Loucy (cell line): Measurements from ENCODE around the gene ATP10A.

Source experiments
- H2AFZ ChIP-seq: fragments of 200-600 bp; sonication (generic); 2 replicates; pipeline ENCODE4 v1.6.0; 2016; ENCODE audit warnings: antibody characterized with exemption, mild to moderate bottlenecking, low read length, moderate library complexity
- H3F3A ChIP-seq: fragments of 200-600 bp; 2 replicates; pipeline ENCODE4 v1.6.0; 2016; ENCODE audit warnings: antibody characterized with exemption, low read depth, mild to moderate bottlenecking
- H3K27me3 ChIP-seq: fragments of 200-600 bp; sonication (generic); 2 replicates; pipeline ENCODE4 v1.6.1; 2014; ENCODE audit warnings: low read length, mild to moderate bottlenecking; ENCODE audit not compliant: insufficient read depth, poor library complexity, severe bottlenecking
- H3K36me3 ChIP-seq: fragments of 200-600 bp; sonication (generic); 2 replicates; pipeline ENCODE4 v1.6.1; 2016; ENCODE audit warnings: low read length; ENCODE audit not compliant: insufficient read depth
- H3K4me1 ChIP-seq: fragments of 200-600 bp; sonication (generic); 2 replicates; pipeline ENCODE4 v1.5.1; 2014; ENCODE audit warnings: low read length, mild to moderate bottlenecking; ENCODE audit not compliant: insufficient read depth, poor library complexity, severe bottlenecking
- H3K4me2 ChIP-seq: fragments of 200-600 bp; sonication (generic); 2 replicates; pipeline ENCODE4 v1.6.0; 2014; ENCODE audit warnings: antibody characterized with exemption, low read length, low read depth, mild to moderate bottlenecking; ENCODE audit not compliant: poor library complexity, severe bottlenecking
- H3K4me3 ChIP-seq: fragments of 200-600 bp; sonication (generic); 2 replicates; pipeline ENCODE4 v1.5.1; 2014; ENCODE audit warnings: low read length, mild to moderate bottlenecking, mixed read lengths; ENCODE audit not compliant: poor library complexity, severe bottlenecking
- H3K79me2 ChIP-seq: fragments of 200-600 bp; sonication (generic); 2 replicates; pipeline ENCODE4 v1.6.1; 2014; ENCODE audit warnings: low read length; ENCODE audit not compliant: insufficient read depth
- H3K9ac ChIP-seq: fragments of 200-600 bp; sonication (generic); 2 replicates; pipeline ENCODE4 v1.6.0; 2014; ENCODE audit warnings: mild to moderate bottlenecking, low read depth, low read length, moderate library complexity; ENCODE audit not compliant: poor library complexity, severe bottlenecking
- H3K9me2 ChIP-seq: fragments of 200-600 bp; sonication (generic); replicated peaks from 2 replicates; pipeline ENCODE4 v1.6.1; 2016; ENCODE audit warnings: low read depth, low read length, mixed read lengths
- H3K9me3 ChIP-seq: fragments of 200-600 bp; sonication (generic); 2 replicates; pipeline ENCODE4 v1.6.1; 2014; ENCODE audit warnings: mild to moderate bottlenecking, antibody characterized with exemption, low read length, low read depth; ENCODE audit not compliant: insufficient read depth
- H4K20me1 ChIP-seq: fragments of 200-600 bp; sonication (generic); 2 replicates; pipeline ENCODE4 v1.6.0; 2014; ENCODE audit warnings: antibody characterized with exemption, low read length, mild to moderate bottlenecking; ENCODE audit not compliant: insufficient read depth, poor library complexity, severe bottlenecking
- EZH2phosphoT487 ChIP-seq: fragments of 200-600 bp; IDR thresholded peaks from 2 replicates; pipeline ENCODE4 v1.6.1; 2018; ENCODE audit warnings: antibody characterized with exemption, mild to moderate bottlenecking, moderate library complexity, borderline replicate concordance
- TF ChIP-seq, protein P1 (sequence below): fragments of 200-600 bp; sonication (generic); conservative IDR thresholded peaks from 2 replicates; pipeline ENCODE4 v1.5.1; 2014; ENCODE audit warnings: mild to moderate bottlenecking, antibody characterized with exemption, low read length

Gene ATP10A

DNA sequence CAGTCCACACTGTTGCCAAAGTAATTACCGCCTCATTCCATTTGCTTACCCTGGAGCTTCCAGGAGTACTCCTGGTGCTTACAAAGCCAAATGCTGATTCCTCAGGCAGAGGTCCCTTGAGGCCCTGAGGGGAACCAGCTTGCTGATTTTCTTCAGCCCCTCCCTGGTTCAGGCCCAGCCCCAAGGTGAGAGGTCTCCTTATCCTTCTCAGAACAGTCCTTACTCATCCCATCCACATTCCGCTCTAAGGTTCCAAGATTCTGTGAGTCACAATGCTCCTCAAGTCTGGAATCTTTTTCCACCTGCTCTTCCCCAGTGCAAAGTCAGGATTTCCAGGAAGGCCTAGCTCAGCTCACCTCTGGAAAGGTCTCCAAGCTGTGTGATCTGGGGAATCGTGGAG is 1.8 kb upstream of the ATP10A start:
- H3K9ac ChIP-seq = no peak overlapping the region
- no peaks in the 10 kb centered on the region for H3K27me3 ChIP-seq
- H3K4me3 ChIP-seq = no peak overlapping the region
- no peak overlapping the region for H3K4me2 ChIP-seq
- H3K79me2 ChIP-seq = no peaks in the 10 kb centered on the region
- peaks cover 10% of the 10 kb centered on the region; the same call in 1 of the 2 replicates for H3K9me3 ChIP-seq
- H3K4me1 ChIP-seq = no peaks in the 10 kb centered on the region
- H3F3A ChIP-seq = no peaks in the 10 kb centered on the region
- TF ChIP-seq, protein P1, sequence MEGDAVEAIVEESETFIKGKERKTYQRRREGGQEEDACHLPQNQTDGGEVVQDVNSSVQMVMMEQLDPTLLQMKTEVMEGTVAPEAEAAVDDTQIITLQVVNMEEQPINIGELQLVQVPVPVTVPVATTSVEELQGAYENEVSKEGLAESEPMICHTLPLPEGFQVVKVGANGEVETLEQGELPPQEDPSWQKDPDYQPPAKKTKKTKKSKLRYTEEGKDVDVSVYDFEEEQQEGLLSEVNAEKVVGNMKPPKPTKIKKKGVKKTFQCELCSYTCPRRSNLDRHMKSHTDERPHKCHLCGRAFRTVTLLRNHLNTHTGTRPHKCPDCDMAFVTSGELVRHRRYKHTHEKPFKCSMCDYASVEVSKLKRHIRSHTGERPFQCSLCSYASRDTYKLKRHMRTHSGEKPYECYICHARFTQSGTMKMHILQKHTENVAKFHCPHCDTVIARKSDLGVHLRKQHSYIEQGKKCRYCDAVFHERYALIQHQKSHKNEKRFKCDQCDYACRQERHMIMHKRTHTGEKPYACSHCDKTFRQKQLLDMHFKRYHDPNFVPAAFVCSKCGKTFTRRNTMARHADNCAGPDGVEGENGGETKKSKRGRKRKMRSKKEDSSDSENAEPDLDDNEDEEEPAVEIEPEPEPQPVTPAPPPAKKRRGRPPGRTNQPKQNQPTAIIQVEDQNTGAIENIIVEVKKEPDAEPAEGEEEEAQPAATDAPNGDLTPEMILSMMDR = no peak
- no peak for TF ChIP-seq EZH2phosphoT487
- no peaks in the 10 kb centered on the region for H4K20me1 ChIP-seq
- no peak overlapping the region for H2AFZ ChIP-seq
- no peaks in the 10 kb centered on the region for H3K36me3 ChIP-seq
- H3K9me2 ChIP-seq = no peaks in the 10 kb centered on the region

DNA sequence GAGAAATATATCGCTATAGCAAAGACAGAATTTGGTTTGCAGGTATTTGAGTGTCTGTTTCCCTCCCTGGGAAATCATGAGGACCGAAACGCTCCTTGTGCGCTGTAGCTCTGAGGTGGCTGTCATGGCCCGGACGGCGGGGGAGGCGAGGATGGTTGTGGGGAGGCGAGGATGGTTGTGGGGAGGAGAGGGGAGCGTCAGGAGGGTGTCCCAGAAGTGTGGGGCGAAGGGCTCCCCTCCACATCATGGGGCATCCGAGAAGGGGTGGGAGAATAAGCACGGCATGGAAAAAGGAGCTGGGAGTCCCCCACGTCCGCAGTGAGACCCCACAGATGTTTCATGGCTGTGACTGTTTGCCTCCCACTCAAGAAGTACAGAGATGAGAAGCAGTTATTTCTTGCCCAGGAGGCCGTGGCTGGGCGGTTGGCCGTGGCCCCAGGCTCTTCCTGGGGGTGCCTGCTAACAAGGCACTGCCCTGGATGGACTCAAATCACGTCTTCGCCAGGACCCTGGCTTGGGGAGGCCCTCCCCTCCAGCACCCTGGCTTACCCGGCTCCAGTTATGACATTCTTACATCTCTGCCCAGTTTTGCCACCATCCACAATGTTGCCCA is 947 bp upstream of the ATP10A start:
- Histone ChIP-seq H3K36me3 (no peaks in the 10 kb centered on the region), H3K4me3 (no peak overlapping the region), H3K9ac (no peak overlapping the region), H2AFZ (no peak overlapping the region), H3K9me3 (peaks cover 10% of the 10 kb centered on the region; the same call in 1 of the 2 replicates), H3K9me2 (no peaks in the 10 kb centered on the region), H4K20me1 (no peaks in the 10 kb centered on the region), H3K79me2 (no peaks in the 10 kb centered on the region), H3K27me3 (no peaks in the 10 kb centered on the region), H3F3A (no peaks in the 10 kb centered on the region), H3K4me2 (no peak overlapping the region), H3K4me1 (no peaks in the 10 kb centered on the region)
- TF ChIP-seq, protein P1 = no peak
- TF ChIP-seq EZH2phosphoT487 = no peak

DNA sequence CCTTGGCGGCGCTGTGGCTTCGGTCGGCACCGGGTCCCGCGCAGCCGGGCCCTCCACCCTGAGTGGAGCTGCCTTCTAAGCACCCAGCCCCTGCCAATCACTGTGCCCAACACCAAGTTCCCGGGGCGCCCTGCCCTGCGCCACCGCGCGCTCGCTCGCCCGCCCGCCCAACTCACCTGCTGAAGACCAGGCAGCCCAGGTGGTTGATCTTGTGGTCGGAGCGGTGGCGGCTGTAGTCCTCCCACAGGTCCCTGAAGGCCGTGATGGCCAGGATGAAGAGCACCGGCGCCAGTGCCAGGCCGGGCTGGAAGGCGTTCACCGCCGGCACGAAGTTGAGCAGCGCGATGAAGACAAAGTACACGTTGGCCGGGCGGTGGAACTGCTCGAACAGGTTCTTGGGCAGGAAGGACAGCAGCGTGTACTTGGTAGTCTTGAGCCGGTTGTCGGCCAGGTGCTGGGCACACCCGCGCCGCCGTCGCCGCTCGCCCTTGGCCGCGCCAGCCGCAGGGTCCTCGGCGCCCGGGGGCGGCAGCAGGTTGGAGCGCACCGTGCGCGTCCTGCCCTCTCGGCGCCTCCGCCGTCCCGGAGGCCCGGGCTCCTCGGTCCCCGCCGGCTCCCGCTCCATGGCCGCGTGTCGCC is 536 bp downstream of the ATP10A start:
- Histone ChIP-seq H3K27me3 (no peaks in the 10 kb centered on the region), H3K79me2 (no peaks in the 10 kb centered on the region), H3K36me3 (no peaks in the 10 kb centered on the region), H3K9ac (no peak overlapping the region), H4K20me1 (no peaks in the 10 kb centered on the region), H3K9me2 (no peaks in the 10 kb centered on the region), H3K4me2 (no peak overlapping the region), H3K9me3 (peaks cover 10% of the 10 kb centered on the region; the same call in 1 of the 2 replicates), H3F3A (no peaks in the 10 kb centered on the region), H3K4me3 (no peak overlapping the region), H3K4me1 (no peaks in the 10 kb centered on the region), H2AFZ (no peak overlapping the region)
- TF ChIP-seq EZH2phosphoT487 = no peak
- TF ChIP-seq, protein P1 = no peak
